NCI-H1105 treated with DMSO at 0.1 percent for 48 hours (cell line): ENCODE data around the gene CREB3L2.

ENCODE experiments used
- DNase-seq: peaks from one replicate; lab custom pipeline; 2025; lab: John Stamatoyannopoulos, UW

CREB3L2 gene

DNA sequence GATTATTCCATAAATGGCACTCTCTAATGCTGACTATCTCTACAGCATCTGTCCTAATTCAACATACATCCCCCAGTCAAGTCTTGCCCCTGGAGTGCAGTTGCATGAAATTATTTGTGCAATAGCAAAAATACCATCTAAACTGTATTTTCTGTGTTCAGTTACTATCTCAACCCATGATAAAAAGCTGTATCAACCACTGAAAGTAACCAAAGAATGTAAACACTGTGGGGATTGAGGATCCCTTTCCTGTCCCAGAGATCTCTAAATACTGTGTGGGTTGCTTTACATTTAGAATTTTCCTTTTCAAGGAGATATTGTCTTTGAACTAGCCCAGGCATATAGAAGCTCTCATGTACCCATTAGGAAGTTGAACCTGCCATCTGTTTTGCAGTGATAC is 131.2 kb downstream of the CREB3L2 start:
- no peak for DNase-seq

DNA sequence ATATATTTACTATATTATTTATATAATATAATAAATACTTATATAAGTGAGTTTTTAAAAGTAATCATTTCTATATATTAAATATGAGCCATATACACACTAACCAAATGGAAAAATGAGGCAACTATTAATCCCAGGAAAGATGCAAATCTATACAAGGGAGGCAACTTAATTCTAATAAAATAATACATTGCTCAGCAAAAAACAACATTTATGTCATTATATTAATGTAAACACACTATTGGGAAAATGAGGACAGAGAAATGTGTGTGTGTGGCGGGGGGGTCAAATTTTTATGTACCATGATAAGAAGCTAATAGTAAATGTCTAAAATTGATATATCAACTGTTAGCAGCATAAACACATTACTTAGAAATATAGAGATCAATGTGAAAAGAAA is 131.8 kb downstream of the CREB3L2 start:
- no peak for DNase-seq

DNA sequence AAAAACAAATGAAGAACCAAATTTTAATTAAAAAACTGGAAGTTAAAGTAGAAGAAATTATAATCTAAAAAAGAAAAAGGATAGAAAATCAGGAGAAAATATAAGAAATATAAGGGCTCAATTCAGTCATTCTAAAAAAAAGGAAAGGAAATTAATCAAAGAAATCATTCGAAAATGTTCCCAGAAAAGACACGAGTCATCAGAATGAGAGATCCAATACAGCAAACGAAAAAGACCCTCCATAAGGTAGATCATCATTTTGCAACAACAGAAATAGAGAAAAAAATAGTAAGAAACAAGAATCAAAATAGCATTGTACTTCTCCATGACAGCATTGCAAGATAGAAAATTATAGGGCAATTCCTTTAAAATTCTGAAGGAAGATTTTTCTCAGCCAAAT is 132.6 kb downstream of the CREB3L2 start:
- no peak for DNase-seq

DNA sequence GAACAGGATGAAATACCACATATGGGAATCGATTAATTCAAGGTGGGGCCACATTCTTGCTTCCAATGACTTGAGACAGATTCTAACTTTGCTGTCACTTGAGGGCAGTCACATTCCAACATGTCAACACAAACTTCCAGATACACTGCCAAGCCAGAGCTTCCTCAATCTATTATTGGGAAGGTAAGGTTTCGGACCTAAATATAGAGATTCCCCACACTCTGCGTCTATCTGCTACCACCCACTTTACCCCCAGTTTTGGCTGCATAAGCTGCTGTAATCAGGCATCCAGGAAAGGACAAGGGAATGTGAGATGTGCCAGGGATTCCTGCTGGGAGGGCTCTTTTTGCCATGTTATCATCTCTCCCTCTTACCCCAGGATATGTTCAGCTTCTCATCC is 134.6 kb downstream of the CREB3L2 start:
- no peak for DNase-seq

DNA sequence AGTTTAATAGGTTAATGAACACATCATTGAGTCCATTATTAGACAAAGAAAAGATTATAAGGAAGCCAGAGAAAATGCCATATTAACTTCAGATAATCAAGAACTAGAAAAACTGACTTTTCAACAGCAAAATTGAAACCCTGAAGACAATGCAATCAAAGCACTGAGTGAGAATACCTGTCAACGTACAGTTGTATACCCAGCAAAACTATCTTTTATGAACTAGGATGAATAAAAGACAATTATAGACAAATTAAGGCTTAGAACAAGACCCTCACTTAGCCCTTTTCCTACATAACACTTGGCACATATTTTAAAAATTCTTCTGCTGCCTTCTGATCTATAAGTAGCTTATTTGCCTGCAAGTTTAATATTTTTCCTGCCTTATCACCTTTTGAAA is 136.1 kb downstream of the CREB3L2 start:
- DNase-seq, result no peak

DNA sequence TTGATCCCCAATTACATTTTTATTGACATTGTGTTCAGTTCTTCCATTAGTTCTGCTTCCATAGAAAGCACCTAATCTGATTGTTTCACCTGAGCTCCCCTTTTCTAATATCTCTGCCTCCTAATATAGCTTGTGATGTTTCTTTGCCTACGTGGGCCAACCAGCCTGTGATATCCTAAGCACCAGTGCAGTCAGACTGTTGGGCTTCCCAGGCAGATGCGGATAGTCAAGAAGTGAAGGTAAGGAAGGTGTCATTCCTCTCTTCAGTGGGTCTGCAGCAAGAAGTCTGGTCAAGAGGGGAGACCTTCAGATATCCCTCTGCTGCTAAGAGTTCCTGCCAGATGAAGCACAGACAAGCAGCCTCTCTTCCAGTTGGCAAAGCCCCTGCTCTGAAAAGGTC is 138.9 kb downstream of the CREB3L2 start:
- DNase-seq, result no peak

DNA sequence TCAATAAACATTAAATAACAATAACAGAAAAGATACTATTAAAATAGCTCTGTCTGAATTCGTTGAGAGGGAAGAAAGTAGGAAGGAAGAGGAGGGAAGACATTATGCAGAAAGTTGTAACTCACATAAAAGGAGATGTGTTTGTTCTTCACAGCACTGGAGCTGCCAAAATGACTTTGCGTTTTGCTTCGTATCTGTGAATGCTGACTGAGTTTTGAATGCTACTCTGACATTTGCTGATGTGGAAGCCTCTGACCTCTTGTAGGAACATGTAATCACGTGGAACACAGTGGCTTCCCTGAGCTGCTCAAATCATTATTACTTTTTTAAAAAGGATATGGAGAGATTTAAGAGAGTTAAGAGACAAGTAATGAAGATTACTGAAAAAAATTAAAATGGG is 139.5 kb downstream of the CREB3L2 start:
- no peak for DNase-seq

DNA sequence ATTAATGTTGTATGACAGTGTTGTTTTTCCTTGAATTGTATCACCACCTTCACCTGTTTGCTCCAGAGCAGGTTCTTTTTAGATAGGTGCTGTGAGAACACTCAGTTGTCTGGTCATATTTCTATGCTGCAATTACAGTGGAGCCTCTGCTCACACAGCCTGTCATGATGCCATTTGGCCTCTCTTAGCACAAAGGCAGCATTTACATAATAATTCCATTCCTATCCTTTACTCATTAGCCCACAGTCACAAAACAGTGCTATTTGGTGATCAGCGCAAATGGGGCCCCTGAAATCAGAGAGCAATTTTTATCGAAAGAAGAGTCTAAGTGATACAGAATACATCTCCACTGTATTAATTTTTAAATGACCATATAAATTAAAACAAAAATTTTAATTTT is 141.3 kb downstream of the CREB3L2 start:
- no peak for DNase-seq

DNA sequence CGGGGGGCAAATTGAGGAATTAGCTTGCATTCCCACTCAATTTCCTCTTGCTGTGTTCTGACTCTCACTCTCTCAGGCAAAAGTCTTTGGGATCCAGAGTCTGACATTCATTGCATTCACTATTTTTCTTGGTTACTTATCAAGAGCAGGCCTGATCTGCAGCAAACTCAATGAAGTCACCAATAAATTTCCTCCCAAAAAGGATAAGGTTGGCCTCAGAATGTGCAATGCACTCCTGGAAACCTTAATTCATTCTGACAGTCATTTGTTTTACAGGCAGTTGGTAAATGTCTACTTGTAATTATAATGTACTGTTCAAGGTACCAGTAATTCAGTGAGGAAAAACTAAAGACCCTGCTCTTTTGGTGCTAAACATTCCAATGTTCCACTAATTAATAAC is 148.8 kb downstream of the CREB3L2 start:
- DNase-seq, result no peak

DNA sequence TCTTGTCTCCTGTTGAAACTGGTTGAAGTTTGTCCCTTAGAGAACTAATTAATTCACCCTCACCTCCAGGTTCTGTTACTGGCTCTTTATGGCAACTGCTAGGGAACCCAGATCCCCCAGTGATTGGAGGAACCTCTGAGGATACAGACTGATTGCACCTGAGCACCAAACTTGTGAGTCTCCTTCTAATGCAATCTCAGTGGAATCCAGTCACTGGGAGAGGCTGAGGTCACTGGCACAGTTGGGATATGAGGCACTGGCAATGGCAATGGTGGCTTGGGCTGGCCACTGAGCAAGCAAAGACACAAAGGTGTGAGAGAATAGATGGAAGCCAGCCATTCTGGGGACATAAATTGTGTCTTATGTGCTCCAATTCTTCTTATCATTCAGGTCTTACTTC is 149.8 kb downstream of the CREB3L2 start:
- no peak for DNase-seq

DNA sequence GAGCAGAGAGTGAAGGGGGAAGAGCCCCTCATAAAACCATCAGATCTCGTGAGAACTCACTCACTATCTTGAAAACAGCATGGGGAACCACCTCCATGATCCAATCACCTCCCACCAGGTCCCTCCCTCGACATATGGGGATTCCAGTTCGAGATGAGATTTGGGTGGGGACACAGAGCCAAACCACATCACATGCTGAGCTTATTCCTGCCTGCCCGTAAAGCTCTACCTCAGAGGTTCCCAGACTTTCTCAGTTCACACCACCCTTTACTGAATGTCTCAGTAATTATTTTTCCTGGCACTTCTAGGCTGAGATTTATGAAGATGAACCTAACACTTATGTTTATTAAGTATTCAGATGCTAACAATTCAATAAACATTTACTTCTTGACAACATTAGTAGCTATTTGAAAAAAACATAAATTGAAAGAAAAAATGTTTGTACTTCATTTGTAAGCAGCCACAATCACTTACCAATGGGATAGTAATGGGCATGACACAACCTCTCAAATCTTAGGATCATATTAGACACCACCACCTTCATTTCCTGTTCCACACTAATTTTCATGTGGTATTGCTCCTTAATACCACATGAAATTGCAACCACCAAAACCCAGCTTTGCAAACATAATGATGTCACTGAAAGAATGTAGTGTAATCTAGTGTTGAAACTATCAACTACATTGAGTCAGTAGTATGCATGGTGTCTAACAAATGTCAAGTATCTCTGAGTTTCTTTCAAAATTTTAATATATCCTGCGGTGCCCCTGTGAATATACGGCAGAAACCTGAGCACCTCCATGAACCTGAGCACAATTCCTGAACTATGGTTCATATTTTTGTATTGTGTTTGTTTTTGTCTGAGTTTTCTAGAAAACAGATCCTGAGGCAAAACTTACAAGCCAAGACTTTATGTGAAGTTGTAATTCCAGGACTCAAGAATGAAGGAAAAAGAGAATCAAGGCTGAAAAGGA is 150.6 kb downstream of the CREB3L2 start:
- no peak for DNase-seq

DNA sequence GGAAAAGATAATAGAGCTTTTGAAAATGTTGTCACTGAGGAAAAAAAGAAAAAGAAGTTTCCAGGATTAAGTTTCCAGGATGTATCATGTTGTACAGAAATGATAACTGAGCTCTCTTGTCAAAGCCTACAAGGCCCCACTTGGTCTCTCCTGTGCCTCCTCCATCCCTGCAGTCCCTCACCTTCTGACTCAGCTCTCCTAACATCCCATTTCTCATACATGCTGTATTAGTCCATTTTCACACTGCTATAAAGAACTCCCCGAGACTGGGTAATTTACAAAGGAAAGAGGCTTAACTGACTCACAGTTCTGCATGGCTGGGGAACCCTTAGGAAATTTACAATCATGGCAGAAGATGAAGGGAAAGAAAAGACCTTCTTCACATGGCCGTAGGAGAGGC is 151.3 kb downstream of the CREB3L2 start:
- no peak for DNase-seq

DNA sequence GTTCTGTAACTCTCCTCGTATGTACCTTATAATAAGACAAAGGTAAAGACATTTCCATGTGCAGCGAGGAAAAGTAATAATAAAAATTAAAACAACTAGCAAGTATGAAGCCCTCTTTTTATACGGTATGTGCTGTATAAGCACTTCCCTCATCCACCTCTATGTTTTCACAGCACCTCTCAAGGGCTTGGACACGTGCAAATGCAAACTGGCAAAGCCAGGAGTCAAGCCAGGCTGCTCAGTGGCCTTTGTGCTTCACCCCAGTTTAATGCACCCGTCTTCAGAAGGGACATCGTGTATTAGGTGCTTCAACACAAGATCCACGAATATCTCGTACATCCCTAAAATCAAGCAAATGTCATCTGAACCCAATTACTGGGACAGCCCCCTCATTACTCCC is 153.8 kb downstream of the CREB3L2 start:
- DNase-seq, result no peak

DNA sequence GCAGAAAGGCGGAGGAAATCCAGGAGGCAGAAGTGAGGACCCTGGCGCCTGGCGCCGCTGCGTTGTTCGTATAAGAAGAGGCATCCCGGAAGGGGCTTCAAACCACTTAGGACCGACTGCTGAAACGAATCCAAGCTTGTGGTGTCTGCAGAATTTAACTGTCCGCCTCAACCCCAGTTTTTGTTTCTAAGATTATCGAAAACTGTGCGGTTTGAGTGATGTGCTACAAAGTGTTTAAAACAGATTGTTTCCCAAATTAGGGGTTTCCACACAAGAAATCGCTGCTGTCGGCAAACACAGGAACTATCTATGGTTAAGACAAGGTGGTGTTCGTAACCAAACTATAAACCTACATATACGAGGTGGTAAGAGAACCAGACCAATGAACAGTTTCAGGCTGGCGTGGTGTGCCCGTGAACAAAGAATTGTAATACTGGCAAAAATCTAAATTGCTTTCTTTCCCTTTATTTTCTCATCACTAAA is 154.3 kb downstream of the CREB3L2 start:
- DNase-seq, result no peak

DNA sequence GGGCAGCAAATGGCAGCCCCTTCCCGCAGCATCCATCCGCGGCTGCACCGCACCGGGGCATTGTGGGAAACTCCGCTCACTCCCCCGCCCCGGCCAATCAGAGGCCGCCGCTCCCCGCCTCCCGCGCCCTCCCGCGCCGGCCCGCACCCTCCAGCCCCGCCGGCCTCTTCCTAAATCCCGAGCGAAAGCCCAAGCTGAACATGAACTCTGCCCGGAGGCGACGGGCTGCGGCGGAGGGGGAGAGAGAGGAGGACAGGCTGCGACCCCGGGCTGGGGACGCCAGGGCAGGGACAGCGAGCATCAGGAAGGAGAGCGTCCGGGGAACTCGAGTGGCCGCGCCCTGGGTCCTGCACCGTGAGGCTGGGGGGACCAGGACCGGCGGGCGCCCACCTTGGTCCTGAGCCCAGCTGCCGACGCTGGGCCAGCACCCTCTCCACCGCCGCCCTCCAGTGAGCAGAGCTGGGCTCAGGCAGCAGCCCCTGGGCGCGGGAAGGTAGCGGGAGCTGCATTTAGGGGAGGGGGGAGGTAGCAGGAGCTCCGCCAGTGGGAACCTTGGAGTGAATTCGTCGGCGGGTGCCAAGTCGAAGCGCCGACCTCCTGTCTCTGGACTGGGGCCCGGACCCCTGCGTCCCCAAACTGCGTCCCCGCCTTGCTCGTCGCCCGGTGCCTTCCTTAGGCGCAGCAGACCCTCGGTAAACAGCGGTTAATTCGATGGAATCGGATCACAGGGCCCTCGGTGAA is 154.9 kb downstream of the CREB3L2 start, which contains the start of gene DGKI:
TSS of gene DGKI (minus strand) at position 148 of the 741 bp plus-strand sequence.
- peak; percentile 53 for DNase-seq

DNA sequence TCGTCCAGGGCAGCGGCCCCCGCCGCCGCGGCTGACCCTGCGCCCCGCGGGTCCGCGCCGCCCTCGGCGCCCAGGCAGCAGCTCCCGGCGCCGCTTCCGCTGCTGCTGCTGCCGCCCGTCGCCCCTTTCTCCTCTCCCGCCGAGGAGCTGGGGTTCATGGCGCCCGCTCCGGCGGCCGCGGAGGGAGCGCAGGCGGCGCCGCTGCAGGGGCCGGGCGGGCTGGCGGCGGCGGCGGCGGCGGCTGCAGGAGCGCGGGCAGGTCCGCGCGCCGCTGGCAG is 155.4 kb downstream of the CREB3L2 start:
- no peak for DNase-seq

DNA sequence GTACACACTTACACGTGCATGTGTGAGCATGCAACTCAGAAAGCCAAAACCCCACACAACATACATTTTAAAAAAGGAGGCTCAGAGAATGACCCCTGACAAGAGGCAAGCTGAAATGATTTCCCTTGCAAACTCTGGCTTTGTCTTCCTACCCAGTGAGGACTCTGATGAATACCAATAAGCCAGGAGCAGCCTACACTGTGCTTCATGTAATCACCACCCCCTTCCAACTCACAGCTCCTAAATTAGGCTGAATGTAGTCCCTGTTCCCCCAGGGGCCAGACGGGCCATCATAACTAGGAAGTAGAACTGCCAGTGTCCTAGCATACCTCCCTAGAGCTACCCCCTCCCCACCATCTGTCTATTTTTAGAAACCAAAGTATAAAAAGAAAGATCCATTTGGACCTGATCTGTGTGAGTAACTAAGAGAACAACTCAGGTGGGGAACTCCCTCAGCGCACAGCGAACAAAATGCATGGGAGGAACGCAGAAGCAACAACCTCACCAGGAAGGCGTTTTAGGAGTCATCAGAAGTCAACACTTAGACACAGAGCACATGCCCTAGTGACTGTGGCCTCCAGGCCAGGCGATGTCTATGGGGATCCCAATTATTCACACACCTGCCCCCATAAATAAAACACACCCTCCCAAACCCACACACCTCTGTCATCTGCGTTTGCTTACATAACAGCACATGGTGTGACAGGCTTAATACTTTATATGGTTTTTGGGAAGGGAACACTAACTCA is 157.0 kb downstream of the CREB3L2 start:
- no peak for DNase-seq

DNA sequence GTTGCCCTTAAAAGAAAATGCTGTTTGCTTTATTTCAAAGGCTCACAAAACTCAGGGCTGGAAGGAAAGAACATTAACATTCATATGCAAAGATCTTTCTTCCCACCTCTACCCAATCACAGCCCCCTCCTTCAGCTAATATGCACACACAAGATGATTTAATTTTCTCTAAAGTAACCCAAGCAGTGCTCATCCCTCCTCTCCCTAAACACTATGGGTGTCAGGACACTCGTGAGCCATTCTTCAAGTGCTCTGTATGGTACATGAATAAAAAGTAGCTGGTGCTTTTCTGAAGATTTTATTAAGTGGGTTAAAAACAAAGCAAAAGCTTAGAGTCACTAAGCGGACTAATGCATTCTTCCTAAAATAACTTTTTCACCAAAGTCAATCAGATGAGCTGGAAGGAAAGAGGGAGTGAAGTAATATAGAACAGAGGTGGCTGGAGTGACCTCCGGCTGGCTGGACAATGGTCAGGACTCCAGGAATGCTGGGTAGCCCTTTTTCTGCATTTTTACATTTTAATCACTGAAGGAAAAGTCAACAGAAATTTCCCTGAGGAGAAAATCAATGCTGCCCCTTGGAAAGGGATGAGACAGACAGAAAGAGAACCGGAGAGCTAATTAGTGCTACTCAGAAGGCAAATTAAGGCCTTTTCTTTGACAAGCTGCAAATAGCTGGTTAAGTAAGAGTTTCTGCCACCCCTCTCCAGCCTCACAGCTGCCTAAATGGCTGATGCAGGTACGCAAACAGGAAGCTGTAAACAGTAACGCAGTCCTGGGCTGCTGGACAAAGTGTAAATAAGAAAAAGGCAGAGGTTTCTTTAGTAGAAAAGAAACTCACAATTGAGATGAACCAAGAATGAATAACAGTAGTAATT is 161.7 kb downstream of the CREB3L2 start:
- peak; percentile 79 for DNase-seq

DNA sequence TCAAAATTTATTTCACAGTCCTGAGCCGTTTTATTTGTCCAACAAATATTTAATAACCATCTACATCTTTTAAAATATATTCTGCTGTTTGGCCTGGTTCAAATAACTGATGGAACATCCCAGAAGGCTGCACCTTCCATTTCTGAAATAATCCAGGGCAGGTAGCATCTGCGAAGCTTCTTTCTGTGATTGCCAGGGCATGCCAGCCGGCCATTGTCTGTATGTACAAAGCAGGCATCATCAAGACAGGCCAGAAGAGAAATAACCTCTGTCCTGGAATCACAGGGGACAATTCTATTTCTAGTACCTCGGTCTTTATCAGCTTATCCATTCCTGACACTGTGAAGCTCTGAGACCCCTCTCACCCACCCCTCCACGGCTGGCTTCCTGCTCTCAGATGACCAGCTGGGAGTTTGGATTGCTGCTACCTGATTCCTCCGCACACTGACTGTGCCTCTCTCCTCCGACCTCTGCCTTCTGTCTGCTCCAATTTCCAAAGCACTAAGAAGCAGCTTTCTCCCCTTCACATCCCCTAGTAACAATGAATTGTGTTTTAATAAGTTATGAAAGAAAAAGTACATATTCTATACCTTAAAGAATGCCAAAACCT is 163.1 kb downstream of the CREB3L2 start:
- DNase-seq, result no peak

DNA sequence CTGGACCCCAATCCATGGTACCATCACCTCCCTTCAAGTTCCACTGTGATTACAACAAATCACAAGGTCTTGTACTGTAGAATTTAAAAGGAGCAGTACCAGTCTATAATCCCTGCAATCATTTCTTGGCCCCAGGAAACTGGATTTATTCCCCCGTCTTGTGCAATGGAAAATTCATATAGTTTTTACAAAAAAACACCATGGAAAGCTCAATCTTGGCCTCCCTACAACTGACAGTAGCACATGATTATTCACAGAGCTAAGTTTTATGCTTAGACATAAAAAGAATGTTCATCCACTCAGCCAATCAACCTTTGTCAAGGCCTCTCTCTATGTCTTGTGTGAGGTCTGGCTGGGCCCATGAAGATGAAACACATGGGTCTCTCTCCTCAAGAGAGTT is 165.3 kb downstream of the CREB3L2 start:
- DNase-seq, result no peak

DNA sequence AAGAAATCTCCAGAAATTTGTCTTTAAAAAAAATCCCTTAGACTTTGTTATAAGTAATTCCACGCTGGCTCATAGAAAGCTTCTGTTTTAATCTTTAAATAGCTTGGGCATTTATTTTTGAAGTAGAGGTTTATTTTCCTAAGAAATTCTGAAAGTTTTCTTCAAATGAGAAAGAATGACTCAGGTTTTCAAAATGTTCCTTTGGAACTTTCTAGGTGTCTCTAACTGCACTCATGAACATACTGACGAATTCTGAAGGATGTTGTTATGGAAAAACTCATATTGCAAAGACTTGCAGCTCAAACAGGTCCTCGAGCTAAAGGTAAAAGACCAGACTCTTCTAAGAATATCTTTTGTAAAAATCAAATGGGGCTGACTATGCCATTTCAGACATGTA is 165.8 kb downstream of the CREB3L2 start:
- no peak for DNase-seq
